Measurements from ENCODE around the gene PEX14.

The PEX14 gene

DNA sequence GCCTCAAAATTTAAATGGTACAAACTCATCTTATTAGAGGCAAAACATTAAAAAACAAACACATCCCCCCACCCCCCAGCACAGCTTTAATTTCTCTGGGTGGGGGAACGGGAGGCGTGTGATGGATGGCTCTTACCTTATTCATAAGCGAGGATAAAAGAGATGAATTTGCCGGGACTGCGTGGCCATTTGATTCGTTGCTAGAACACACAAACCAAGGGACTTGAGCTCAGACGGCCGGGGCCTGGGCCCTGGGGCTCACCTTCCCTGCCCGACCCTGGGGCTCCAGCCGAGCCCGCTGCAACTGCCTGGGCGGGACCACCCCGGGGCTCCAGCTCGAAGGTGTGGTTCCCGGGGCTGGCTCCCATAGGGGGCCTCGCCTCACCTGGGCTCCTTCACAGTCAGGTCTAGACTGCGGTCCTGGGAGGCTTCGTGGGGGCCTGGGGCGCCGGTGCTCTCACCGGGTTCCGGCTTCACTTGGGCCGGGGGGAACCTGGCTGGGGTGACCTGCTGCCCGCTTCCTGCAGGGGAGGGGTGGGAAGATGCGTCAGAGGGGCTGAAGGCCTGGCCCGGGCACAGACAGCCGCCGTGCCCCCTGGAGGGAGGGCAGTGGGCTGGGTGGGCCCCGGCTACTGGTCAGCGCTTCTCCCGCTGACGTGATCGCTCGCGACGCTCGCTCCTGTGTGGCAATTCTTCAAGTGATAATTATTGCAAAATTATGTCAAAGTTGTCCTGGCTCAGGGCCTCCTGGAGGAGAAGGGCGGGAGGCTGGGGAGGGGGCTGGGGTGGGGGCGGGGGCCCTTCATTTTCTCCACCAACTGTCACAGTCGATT, 176.0 kb downstream of the PEX14 start:
- DNase-seq (ENCODE audit: low read depth): no peak

DNA sequence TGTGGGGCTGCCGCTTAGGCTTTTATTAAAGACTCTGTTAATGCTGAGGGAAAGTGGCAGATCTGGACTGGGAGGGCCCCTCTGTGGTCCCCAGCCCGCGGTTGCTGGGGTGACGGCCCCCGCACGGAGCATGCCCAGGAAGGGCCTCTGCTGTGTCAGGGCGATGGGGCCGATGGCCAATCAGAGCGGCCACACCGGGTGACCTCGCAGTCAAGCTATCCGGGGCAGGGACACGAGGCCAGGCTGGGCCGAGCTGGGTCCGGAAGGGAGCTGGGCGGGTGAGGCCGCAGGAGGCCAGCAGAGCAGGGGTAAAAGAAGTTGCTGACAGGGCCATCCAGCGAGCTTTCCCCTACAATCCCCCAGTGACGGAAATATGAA, 176.6 kb downstream of the PEX14 start:
- DNase-seq (ENCODE audit: low read depth): no peak

- no peak for DNase-seq (ENCODE audit: low read depth)
Measured at GRCh38 chr1:10651793-10652192, 177.0 kb downstream of the PEX14 start.

DNA sequence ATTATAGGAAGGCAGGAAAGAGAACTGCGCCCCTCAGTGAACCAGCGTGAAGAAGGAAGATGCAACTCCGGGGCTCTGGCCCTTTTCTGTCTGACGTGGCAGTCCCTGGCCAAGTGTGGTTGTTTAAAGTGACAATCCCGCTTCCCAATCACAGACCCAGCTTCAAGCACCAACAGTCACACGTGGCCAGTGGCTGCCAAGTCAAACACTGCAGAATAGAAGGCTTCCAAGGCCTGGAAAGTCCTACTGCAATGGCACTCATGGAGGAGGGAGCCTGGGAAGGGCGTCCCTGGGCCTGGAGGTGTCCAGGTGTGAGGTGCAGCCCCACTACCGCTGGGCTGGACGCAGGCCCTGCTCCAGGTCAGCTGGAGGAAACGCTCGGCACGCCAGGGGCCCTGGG, 177.9 kb downstream of the PEX14 start:
- no peak for DNase-seq (ENCODE audit: low read depth)

DNA sequence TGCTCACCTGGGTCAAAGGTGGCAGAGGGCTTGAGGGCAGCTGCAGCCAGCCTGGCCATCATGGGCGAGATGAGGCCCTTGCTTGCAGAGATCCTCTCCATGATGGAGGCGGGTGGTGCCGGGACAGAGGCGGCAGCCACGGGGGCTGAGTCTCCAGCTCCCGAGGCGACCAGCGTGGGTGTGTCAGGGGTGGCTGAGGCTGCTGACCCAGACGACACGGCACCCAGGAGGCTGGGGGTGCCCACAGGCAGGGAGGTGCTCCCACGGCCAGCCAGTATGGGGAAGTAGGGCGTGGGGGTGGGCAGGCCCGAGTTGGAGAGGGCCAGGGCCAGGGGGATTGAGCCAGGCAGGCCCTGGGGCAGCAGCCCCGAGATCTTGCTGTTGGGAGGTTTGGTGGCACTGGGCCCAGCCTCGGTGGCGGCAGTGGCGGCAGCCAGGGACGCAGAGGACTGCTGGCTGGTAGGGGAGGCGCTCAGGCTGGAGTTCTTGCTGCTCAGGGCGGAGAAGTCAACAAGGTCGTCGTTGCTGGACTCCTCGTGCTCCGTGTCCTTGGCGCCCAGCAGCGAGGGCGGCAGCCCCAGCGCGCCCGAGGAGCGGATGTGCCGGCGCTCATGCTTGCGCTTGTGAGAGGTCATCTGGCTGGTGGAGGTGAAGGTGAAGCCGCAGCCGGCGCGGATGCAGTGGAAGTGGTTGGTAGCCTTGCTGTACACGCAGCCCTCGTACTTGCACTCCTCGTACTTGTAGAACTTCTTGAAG, 178.8 kb downstream of the PEX14 start:
- no peak for DNase-seq (ENCODE audit: low read depth)

GRCh38 chr1:10655002-10655401, 180.3 kb downstream of the PEX14 start:
- DNase-seq (ENCODE audit: low read depth): no peak

DNA sequence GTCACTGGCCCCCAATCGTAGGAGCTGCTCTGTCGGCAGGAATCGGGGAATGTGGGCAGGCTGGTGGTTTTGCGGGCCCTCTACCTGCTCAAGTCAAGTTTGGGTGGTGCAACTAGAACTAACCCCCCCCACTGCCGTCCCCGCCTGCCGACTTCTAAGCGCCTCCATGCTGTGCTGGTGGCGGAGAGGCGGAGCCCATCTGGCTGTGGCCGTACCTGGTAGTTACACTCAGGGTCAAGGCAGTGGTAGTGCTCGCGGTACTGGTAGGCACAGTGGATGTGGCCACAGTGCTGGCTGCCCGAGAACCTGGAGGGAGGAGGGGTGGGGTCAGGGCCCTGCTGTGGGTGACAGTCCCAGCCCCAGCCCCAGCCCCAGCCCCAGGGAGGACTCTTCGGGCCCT, 181.7 kb downstream of the PEX14 start:
- DNase-seq (ENCODE audit: low read depth): no peak

GRCh38 chr1:10657088-10657847, 182.5 kb downstream of the PEX14 start:
- DNase-seq (ENCODE audit: low read depth): no peak

- no peak for DNase-seq (ENCODE audit: low read depth)
Measured at GRCh38 chr1:10658396-10659066, 183.8 kb downstream of the PEX14 start.

- DNase-seq (ENCODE audit: low read depth): no peak
Measured at GRCh38 chr1:10659218-10659617, 184.5 kb downstream of the PEX14 start.

- DNase-seq (ENCODE audit: low read depth): no peak
Measured at GRCh38 chr1:10659646-10660540, 185.1 kb downstream of the PEX14 start.

GRCh38 chr1:10661453-10661852, 186.7 kb downstream of the PEX14 start:
- no peak for DNase-seq (ENCODE audit: low read depth)

DNA sequence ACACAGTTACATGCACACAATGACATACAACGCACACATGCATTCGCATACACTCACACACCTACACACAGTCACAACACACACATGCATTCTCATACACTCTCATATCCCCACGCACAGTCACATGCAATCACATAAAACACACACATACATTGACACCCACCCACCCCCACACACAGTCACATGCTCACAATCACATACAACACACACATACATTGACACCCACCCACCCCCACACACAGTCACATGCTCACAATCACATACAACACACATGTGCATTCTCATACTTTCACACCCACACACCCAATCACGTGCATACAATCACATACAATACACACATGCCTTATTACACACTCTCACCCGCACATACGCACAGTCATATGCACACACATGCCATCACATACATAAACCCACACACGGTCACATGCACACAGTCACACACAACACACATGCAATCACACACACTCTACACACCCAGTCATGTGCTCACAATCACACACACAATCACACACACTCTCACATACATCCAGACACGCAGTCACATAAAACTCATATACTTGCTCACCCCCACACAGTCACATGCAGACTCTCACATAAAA, 187.4 kb downstream of the PEX14 start:
- no peak for DNase-seq (ENCODE audit: low read depth)

DNA sequence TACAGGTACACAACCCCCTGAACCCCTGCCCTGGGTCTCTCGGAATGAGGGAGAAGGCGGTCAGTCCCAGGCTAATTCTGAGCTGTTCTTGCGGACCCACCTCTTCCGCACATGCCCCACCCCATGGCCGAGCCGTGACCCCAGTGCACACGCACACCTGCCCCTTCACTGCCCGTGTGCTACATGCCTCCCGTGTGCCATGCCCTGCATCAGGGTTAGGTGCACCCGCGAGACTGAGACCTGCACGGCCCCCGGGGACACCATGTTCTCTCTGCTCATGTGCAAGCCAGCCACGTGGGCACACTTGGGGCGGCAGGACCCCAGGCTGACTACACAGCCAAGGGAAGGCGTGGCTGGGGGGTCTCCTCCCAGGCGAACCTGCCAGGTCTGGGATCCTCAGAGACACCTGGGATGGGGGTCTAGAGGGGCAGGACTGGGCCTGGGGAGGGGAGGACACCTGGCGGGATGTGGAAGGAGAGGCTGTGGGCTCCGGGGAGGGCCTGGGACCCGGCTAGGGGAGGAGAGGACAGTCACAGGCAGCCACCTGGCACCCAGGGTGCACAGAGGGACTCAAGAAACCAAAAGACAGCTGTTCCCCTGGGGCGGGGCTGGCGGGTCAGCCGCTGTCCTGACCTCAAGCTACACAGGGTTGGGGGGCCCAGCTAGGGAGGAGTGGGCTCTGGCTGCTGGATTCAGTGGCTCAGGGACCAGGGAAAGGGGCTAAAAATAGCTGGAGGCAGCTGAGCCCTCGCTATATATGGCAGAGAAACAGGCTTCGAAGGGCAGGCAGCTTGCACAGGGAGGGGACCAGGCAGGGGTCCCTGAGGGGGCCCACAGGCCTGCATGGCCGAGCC, 188.3 kb downstream of the PEX14 start:
- DNase-seq (ENCODE audit: low read depth): no peak

GRCh38 chr1:10663678-10664035, 188.9 kb downstream of the PEX14 start:
- no peak for DNase-seq (ENCODE audit: low read depth)

DNA sequence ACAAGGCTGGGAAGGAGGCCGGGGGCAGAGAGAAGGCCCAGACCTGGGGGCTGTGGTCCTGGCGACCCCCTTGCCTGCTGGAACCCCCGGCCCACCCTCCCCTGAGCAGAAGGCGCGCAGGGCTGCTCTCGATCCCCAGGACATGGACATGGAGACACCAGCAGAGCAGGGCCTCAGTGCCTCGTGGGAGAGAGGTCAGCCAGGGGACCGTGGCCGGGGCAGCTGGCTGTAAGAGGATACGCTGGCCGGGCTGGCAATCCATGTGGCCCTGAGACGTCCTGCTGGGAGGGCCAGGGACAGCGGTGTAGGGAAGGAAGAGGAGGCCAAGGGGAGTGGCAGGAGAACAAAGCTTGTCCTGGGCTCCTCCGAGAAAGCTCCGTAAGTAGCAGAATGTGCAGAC, 189.5 kb downstream of the PEX14 start:
- DNase-seq (ENCODE audit: low read depth): no peak

DNA sequence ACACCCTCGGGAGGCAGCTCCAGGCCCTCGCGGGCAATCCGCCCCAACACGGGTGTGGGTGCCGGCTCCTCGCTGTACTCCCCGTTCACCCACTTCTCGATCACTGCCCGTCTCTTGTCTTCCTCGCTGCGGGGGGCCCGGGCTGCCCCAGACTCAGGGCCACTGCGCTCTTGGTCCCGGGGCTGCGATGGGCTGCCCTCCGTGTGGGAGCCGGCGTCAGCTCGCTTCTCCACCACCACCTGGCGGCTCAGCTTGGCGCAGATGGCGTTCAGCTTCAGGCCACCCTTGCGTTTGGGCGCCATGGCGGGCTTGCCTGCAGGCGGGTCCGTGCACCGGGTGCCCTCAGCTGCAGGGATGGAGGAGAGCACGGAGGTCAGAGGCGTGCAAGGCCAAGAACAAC, 190.5 kb downstream of the PEX14 start:
- no peak for DNase-seq (ENCODE audit: low read depth)

DNA sequence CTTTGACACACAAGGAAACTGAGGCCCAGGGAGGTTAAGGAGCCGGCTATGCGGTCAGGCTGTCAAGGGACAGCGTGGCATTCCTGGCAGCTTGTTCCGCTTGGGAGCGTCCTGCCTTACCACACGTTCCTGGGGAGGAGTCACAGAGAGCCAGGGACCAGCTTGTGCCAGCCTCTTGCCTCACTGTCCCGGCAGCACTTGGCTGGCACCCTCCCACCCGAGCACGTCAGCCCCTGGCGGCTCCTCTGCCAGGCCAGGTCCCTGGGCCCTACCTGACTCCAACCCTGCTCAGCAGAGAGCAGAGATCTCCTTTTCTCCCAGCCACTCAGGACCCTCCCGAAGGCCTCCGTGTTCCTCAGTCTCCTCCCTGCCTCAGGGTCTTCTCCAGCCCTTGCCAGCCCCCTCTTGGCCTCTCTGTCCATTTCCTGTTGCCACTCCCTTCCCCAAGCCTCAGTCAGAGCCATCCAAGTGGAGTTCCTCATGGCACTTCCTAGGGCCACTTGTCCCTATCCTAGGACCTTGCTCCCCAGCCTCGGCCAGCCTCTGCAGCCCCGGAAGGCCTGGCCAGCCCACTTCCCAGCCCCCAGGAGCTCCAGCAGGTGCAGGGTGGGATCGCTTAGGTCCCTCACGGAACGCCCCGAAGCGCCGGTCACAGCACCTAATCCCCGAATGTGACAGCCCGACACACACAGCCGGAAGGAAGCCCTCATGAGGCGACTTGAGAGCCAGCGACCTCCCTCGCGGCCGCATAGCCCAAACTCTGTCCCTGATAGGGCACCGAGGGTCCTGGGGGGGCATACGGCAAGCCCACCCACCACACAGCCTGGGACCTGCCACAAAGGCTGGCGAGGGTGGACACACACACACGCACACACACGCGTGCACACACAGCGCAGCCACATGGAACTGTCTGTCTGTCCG, 191.4 kb downstream of the PEX14 start:
- DNase-seq (ENCODE audit: low read depth): no peak
